Panc1 (cell line): Measurements from ENCODE around the gene BAHCC1.
"Not testable (repeated sequence)": the region's sequence is repeated elsewhere in the genome, so short reads cannot be mapped to it uniquely, and the experiment has no call there.

Source experiments
- POLR2AphosphoS5 ChIP-seq: IDR thresholded peaks from 2 replicates; pipeline ENCODE4 v1.6.1; 2012; ENCODE audit warnings: mild to moderate bottlenecking, low read depth, low read length, moderate library complexity
- SIN3A ChIP-seq: IDR thresholded peaks from 2 replicates; pipeline ENCODE4 v1.6.1; 2012; ENCODE audit warnings: low read depth, mild to moderate bottlenecking, low read length, moderate library complexity, borderline replicate concordance; ENCODE audit not compliant: insufficient read depth
- TCF7L2 ChIP-seq: IDR thresholded peaks from 2 replicates; pipeline ENCODE4 v1.6.1; 2011; ENCODE audit warnings: mild to moderate bottlenecking, low read depth, low read length, inconsistent platforms
- TF ChIP-seq, protein P1 (sequence below): fragments of 450-650 bp; IDR thresholded peaks from 2 replicates; pipeline ENCODE4 v1.5.1; 2017; ENCODE audit warnings: mild to moderate bottlenecking

DNA sequence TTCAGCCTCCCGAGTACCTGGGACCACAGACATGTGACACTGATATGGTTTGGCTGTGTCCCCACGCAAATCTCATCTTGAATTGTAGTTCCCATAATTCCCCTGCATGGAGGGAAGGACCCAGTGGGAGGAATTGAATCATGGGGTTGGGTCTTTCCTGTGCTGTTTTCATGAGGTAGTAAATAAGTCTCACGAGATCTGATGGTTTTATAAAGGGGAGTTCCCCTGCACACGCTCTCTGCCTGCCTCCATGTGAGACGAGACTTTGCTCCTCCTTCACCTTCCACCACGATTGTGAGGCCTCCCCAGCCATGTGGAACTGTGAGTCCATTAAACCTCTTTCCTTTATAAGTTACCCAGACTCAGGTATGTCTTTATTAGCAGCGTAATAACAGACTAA lies 33.3 kb upstream of the BAHCC1 start:
- TF ChIP-seq, protein P1, sequence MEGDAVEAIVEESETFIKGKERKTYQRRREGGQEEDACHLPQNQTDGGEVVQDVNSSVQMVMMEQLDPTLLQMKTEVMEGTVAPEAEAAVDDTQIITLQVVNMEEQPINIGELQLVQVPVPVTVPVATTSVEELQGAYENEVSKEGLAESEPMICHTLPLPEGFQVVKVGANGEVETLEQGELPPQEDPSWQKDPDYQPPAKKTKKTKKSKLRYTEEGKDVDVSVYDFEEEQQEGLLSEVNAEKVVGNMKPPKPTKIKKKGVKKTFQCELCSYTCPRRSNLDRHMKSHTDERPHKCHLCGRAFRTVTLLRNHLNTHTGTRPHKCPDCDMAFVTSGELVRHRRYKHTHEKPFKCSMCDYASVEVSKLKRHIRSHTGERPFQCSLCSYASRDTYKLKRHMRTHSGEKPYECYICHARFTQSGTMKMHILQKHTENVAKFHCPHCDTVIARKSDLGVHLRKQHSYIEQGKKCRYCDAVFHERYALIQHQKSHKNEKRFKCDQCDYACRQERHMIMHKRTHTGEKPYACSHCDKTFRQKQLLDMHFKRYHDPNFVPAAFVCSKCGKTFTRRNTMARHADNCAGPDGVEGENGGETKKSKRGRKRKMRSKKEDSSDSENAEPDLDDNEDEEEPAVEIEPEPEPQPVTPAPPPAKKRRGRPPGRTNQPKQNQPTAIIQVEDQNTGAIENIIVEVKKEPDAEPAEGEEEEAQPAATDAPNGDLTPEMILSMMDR = not testable (repeated sequence)
- not testable (repeated sequence) for TF ChIP-seq POLR2AphosphoS5, TCF7L2, SIN3A
